GM12878 (cell line): ENCODE measurements around the gene AKAP1.

Experiments used
- EZH2 ChIP-seq: IDR thresholded peaks from 2 replicates; pipeline ENCODE4 v1.6.1; 2012; ENCODE audit warnings: low read depth, mild to moderate bottlenecking, control low read depth, inconsistent platforms, low read length, borderline replicate concordance; ENCODE audit not compliant: control insufficient read depth
- POLR2A ChIP-seq: IDR thresholded peaks from 2 replicates; pipeline ENCODE4 v1.6.1; 2011; ENCODE audit warnings: low read depth, mild to moderate bottlenecking, low read length

GRCh38 chr17:57124053-57124452, 39.0 kb downstream of the AKAP1 start:
- TF ChIP-seq EZH2 (no peak), POLR2A (no peak)
